Measurements from ENCODE around the gene BRINP3.

GRCh38 chr1:190196020-190196419, 281.6 kb downstream of the BRINP3 start:
- TF ChIP-seq POLR2A (IDR thresholded peaks at IDR 0.05; ENCODE audit: low read length) (no peak), GATA1 (IDR thresholded peaks at IDR 0.05; ENCODE audit: low read depth, low read length) (no peak)

Measured in erythroblast (primary cell).